ENCODE results near the gene ZFPM1. TPM values are rescaled to one million over a fixed set of nuclear protein-coding genes. Genes with fewer than 3 reads are reported as not detected.
A peak's percentile ranks its signal among the peaks of the same experiment; 100 is the strongest.

ZFPM1 gene
- total RNA-seq, 1 experiment from 2014 or later, result 1.1 TPM

DNA sequence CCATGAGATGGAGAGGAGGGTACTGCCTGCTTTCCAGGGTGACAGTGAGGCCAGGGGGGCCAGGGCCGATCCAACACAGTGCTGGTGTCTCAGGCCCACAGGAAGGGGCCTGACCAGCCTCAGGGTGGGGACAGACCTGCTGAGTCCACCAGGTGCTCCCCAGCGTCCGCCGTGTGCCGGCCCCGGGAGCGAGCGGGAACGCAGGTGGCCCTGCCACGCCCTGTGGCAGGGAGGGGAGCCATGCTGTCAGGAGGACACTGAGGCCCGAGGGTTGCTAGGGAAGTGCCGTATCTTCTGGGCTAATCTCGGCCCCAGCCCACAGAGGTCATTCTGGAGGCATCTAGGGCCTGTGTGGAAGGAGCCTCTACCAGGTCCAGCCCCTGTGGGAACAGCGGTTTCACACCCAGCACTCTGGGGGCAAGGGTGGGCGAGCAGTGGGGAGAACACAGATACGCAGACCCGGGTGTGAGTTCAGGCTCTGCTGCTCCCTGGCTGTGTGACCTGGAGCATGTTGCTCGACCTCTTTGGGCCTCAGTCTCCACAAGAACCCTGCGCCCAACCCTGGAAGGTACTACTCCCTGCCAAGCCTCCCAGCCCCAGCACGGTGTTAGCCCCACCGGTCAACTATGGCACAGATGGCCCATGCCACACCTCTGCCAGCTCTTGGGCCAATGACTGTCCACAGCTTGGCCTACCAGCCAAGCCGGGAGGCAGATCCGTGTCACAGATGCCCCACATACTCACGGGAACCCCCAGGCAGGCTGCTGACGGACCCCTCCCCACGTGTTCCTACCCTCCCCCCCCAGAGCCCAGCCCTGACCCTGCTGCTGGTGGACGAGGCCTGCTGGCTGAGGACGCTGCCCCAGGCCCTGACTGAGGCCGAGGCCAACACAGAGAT is 73.2 kb downstream of the ZFPM1 start:
- DNase-seq (ENCODE audit: low read depth), result no peak

DNA sequence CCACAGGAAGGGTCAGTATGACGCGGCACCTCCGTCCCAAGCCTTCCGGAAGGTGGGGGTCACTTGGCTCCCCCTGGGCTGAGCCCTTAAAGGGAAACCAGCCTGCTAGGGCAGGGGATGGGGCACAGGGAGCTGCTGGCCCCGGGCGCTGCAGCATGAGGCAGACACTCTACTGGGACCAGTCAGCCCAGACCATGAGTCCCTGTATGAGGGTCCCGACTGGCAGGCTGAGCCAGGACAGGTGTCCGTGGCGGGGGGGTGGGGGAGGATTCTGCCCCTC is 73.8 kb downstream of the ZFPM1 start:
- DNase-seq (ENCODE audit: low read depth), result no peak

DNA sequence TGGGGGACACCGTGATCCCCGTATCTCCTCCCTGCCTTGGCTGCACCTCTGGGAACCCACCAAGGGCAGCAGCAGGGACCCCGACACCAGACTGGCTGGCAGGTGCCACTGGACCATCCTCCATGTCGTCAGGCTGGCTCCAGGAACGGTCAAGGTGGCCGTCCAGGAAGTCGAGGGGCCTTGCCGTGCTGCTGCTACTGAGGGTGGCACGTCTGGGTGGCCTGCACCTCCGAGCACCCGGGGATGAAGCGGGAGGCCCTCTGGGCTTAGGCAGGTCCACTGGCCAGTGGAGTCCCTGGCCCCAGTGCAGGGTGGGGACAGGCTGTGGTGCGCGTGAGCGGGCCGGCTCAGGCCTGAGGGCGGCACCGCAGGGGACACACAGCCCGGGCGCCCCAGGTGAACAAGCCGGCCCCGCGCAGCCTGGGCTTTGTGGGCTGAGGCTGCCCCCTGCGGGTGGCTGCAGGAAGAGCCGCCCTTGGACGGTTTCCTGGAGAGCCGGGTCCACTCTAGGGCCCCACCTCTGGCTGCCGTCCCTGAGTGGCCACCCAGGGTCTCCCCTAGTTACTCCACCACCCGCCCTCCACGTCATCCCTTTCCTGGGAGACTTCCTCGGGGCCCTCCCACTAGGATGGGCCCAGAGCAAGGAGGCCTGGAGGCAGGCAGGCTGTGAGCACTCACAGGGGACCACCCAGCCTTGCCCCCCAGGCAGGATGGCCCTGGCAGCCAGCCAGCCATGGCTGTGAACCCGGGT is 74.3 kb downstream of the ZFPM1 start:
- DNase-seq (ENCODE audit: low read depth), result peak; percentile 21

DNA sequence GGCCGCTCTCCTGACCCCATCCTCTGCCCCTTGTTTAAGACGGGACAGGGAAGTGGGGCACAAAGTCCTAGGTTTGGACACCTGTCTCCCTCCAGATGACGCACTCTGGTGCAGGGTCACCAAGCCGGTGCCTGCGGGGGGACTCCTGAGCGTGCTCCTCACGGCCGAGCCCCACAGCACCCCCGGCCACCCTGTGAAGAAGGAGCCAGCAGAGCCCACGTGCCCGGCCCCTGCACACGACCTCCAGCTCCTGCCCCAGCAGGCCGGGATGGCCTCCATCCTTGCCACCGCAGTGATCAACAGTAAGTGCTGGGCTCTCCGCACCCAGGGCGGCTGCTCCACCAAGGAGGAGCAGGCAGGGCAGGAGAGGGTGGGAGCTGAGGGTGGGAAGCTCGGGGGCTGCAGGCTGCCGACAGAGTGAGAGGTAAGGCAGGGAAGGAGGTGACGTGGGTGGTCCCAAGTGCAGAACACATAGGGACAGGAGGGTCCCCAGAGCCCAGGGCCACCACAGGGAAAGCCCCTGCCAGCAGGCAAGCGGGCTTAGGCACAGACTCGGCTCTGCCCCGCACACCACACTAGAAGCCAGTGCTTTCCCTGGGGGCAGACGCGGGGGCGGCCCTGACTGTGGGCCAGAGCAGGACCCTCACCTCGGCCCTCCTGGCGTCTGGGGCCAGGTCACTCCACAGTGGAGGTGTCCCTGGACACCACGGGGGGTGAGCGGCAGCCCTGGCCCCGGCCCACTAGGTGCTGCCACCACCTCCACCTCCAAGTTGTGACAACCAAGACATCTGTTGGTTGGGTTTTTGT is 75.1 kb downstream of the ZFPM1 start:
- DNase-seq (ENCODE audit: low read depth), result no peak

DNA sequence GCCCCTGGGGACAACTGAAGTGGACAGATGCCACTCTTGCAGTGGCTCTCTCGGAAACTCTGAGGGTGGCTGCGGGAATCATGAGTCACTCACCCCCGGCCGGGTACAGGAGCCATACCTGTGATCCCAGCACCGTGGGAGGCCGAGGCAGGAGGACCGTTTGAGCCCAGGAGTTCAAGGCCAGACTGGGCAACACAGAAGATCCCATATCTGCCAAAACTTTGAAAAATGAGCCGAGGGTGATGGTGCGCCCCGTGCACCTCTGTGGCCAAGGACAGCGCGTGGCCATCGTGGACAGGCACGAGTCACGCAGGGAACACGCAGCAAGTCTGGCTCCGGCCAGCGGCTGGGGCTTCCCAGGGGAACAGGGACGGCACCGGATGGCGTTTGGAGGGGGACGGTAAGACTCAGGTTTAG is 75.8 kb downstream of the ZFPM1 start:
- DNase-seq (ENCODE audit: low read depth), result no peak

DNA sequence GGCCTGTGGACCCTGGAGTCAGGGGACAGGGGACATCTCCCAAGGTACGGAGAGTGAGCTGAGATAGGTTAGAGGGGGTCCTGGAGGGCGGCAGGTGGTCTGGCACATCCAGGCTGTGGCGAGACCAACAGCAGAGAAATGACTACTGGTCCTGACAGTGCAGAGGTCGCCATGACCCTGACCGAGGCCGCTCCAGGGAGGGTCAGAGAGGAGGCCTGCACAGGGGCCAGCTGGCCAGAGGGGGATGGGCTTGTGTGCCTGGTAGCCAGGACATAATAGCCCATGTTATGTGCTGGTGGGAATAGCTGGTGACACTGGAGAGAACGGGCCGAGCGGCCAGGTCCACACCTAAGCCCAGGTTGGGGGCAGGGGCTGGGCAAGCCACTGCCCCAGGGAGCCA is 76.5 kb downstream of the ZFPM1 start:
- no peak for DNase-seq (ENCODE audit: low read depth)

DNA sequence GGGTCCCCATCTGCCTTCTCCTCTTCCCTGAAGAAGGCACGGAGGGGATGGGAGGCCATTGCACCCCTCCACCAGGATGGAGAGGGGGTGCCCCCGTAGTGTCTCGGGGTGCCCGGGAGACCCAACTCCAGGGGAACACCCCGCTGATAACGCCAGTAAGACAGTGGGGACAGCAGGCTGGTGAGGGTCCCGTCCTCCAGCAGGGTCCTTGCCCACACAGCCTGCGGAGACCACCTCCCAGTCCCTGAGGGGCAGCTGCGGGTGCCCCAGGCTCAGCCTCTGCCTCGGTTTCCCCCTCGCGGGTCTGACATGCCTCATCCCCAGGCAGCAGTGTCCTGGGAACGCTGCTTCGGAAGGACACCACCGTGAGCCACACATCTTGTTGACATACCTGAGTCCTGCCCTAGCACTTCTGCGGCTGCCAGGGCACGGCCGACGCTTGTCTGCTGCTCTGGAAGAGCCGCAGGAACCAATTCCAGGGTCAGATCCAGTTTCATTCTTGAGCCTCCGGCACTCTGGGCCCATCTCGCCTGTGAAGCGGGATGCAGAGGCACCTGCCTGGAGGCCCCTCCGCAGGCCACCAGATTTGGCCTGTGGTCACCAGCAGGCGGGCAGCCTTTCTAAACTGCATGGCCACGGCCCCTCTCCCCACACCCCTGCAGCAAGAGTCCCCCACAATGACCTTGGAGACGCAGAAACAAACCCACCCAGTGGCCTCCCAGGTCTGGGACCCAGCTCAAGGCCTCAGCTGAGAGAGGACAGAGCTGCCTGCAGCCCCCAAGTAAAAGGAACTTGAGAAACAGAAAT is 77.2 kb downstream of the ZFPM1 start:
- no peak for DNase-seq (ENCODE audit: low read depth)

DNA sequence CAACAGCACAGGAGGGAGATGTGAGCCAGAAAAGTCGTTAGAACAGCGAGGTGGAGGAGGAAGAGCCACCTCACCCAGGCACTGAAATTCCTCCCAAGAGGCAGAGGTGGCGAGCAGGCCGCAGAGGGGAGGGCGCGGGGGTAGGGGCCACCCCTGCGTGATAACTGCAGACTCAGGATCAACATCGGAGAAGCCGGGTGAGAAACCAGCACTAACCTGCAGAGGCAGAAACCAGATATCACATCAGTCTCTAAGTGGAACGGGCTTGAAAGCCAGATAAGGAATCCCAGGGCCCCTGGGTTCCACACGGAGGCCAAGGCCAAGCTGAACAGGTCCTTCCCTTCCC is 77.8 kb downstream of the ZFPM1 start:
- DNase-seq (ENCODE audit: low read depth), result no peak

DNA sequence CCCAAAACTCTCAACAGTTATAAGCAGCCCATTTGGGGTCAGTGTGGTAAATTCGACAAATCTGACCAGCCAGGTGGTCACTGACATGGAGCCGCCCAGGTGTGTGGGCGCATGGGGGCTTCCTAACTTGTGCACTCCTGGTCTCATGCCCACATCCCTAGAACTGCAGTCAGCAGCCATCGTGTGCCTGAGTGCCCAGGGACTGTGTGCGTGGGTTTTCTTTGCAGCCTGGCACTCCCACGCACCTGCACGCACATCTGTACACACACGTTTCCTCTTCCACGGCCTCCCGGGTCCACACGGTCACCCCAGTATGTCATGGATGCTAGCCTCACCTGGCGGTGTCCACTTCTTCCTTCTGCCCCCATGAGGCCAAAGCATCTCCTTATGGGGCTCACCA is 78.3 kb downstream of the ZFPM1 start:
- no peak for DNase-seq (ENCODE audit: low read depth)

DNA sequence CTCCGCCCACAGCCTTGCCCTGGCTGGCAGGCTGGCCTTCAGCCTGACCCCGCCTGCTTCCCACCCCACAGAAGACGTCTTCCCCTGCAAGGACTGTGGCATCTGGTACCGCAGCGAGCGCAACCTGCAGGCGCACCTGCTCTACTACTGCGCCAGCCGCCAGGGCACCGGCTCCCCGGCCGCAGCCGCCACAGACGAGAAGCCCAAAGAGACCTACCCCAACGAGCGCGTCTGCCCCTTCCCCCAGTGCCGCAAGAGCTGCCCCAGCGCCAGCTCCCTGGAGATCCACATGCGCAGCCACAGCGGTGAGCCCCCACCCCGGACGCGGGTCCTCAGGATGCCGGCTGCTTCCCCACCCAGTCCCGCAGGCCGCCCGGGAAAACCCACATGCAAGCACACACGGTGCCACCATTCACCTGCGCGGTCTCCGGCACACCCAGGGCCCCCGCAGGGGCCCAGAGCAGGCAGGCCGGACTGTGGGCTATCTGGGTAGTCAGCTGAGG is 78.9 kb downstream of the ZFPM1 start:
- DNase-seq (ENCODE audit: low read depth), result no peak

DNA sequence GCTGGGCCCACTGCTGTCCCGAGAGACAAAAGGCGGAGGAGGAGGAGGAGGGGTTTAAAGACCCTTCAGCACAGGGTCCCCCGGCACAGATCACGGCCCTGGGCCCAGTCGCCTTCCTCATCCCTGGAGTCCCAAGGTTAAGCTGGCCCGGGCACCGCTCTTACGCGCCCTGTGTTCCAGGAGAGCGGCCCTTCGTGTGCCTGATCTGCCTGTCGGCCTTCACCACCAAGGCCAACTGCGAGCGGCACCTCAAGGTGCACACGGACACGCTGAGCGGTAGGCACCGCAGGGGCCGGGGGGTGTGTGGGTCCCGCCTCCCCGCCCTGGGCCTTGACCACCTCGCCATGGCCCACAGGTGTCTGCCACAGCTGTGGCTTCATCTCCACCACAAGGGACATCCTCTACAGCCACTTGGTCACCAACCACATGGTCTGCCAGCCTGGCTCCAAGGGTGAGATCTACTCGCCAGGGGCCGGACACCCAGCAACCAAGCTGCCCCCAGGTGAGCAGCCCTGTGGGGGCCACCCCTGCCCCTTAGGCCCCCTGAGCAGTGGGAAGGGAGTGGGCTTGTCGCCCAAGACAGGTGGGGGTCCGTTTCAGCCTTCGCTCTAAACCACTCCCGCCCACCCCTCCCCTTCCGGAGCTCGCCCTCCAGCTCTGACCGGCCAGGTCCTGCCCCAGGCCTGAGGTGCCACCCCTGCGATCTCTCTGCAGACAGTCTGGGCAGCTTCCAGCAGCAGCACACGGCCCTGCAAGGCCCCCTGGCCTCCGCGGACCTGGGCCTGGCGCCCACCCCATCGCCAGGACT is 79.6 kb downstream of the ZFPM1 start:
- no peak for DNase-seq (ENCODE audit: low read depth)

DNA sequence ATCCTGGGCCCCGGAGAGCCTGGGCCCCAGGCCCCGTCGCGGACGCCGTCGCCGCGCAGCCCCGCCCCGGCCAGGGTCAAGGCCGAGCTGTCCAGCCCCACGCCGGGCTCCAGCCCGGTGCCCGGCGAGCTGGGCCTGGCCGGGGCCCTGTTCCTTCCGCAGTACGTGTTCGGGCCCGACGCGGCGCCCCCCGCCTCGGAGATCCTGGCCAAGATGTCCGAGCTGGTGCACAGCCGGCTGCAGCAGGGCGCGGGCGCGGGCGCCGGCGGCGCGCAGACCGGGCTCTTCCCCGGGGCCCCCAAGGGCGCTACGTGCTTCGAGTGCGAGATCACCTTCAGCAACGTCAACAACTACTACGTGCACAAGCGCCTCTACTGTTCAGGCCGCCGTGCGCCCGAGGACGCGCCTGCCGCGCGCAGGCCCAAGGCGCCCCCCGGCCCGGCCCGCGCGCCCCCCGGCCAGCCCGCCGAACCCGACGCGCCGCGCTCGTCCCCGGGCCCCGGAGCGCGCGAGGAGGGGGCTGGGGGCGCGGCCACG is 80.4 kb downstream of the ZFPM1 start:
- peak; percentile 13 for DNase-seq (ENCODE audit: low read depth)

DNA sequence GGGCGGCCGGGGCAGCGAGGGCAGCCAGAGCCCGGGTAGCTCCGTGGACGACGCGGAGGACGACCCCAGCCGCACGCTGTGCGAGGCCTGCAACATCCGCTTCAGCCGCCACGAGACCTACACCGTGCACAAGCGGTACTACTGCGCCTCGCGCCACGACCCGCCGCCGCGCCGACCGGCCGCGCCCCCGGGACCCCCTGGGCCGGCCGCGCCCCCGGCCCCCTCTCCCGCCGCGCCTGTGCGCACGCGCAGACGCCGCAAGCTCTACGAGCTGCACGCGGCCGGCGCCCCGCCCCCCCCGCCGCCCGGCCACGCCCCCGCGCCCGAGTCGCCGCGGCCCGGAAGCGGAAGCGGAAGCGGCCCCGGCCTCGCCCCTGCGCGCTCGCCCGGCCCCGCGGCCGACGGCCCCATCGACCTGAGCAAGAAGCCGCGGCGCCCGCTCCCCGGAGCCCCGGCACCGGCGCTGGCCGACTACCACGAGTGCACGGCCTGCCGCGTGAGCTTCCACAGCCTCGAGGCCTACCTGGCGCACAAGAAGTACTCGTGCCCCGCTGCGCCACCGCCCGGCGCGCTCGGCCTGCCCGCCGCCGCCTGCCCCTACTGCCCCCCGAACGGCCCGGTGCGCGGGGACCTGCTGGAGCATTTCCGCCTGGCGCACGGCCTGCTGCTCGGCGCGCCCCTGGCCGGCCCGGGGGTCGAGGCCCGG is 81.0 kb downstream of the ZFPM1 start:
- peak; percentile 44 for DNase-seq (ENCODE audit: low read depth)

DNA sequence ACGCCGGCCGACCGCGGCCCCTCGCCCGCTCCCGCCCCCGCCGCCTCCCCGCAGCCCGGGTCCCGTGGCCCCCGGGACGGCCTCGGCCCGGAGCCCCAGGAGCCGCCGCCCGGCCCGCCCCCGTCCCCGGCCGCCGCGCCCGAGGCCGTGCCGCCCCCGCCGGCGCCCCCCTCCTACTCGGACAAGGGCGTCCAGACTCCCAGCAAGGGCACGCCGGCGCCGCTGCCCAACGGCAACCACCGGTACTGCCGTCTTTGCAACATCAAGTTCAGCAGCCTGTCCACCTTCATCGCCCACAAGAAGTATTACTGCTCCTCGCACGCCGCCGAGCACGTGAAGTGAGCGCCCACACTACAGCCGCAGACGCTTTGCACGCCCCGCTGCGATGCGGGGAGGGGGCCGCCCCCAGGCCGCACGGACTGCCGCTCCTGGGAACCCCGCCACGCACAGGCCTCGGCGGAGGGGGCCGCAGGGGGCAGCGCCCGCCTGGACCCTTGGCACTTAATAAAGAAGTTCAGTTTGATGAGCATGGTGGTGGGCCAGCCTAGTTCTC is 81.6 kb downstream of the ZFPM1 start:
- peak; percentile 36 for DNase-seq (ENCODE audit: low read depth)

DNA sequence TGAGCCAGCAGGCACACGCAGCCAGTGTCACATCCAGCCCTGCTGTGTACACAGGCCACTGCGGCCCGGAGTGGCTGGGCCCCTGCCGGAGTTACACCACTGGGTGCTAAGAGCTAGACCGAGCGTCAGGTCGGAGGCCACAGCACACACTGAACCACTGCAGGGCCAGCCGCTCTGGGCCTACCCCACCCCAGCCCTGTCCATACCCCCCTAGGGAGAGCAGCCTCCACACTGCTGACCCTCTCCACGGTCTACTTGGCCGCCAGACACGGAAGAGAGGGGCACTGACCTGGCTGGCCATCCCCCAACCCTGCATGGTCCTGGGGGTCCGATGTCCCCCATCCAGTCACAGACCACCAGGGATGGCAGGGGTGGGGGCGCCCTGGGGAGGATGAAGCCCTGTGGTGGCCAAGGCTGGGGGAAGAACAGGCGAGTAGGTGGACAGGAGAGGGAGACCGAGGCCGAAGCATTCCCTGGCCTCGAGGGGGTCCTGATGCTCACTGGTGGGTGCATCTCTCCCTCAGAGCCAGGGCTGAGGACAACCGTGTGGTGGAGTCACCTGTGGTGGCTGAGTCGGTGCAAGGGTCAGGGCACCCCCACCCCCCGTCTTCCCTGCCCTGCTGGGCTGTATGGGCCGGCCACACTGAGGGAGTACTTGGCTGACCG is 82.2 kb downstream of the ZFPM1 start:
- no peak for DNase-seq (ENCODE audit: low read depth)

DNA sequence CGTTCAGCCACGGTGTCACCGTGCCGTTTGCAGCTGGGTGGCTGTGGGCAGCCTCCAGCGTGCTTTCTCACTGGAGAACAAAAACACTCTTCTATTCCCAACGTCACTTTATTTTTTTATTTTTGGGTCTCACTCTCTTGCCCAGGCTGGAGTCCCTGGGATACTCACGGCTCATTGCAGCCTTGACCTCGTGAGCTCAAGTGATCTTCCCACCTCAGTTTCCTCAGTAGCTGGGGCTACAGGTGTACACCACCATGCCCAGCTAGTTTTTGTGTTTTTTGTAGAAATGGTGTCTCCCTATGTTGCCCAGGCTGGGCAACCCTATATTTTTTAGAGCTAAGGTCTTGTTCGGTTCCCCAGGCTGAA is 82.8 kb downstream of the ZFPM1 start:
- DNase-seq (ENCODE audit: low read depth), result no peak

DNA sequence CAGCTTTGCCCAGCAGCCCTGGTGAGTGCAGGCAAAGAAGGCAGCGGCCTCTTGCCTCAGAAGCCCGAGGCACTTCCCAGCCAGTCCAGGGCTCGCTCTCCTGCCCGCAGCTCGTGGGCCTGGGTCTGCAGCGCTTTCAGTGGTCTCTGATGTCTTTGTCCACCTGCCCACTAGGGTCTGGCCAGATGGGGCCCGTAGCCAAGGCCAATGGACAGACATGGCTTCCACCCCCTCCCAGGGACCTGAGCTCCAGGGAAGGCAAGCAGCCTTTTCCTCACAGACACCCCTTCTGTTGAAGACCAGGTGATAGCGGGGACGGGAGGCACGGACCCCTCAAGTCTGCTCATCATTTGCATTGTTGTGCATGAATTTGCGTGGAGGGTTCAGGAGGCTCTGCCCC is 83.4 kb downstream of the ZFPM1 start:
- DNase-seq (ENCODE audit: low read depth), result no peak

DNA sequence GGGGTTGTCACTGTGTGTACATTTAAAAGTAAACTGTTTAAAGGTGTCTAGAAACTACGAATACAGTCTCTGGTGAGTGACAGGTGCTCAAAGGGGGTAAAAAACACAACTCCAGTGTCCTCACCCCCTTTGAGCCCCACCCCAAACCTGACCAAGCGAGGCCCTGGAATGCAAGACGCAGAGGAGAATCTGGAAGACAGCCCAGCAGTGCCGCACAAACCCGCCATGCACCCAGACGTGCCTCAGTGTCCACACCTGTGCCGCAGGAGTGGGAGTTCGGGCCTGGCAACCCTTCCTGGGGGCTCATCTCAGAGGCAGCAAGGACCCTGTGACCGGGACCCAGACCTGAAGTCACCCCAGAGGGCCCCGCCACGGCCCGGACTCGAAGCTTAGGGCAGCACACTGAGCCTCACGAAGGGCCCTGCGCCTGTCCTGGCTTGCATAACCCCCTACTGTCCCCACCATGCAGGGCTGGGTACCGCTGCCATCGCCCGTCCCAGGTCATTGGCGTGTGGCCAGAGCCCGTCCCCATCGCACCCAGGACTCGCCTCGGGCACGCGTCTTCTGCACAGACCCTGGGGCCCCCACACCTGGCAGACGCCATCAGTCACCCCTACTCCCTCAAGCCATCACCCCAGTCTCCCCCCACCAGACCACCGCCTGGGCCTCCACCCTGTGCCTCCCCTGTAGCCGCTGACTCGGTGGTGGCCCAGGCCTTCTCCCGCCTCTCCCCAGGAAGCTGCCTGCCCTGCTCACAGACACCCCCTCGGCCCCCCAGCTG is 84.1 kb downstream of the ZFPM1 start:
- no peak for DNase-seq (ENCODE audit: low read depth)

All from LHCN-M2 (cell line).